ENCODE data around the gene MED13L.
"Not testable (repeated sequence)": the region's sequence is repeated elsewhere in the genome, so short reads cannot be mapped to it uniquely, and the experiment has no call there.

MED13L gene

GRCh38 chr12:116037941-116038837 lies 239.3 kb downstream of the MED13L start:
- no peak overlapping the region for H3K4me3 ChIP-seq (replicated peaks; ENCODE audit: low read depth, low read length)
- DNase-seq (ENCODE audit: extremely low read depth, low read depth) = peak; percentile 24
- TF ChIP-seq, protein P1, sequence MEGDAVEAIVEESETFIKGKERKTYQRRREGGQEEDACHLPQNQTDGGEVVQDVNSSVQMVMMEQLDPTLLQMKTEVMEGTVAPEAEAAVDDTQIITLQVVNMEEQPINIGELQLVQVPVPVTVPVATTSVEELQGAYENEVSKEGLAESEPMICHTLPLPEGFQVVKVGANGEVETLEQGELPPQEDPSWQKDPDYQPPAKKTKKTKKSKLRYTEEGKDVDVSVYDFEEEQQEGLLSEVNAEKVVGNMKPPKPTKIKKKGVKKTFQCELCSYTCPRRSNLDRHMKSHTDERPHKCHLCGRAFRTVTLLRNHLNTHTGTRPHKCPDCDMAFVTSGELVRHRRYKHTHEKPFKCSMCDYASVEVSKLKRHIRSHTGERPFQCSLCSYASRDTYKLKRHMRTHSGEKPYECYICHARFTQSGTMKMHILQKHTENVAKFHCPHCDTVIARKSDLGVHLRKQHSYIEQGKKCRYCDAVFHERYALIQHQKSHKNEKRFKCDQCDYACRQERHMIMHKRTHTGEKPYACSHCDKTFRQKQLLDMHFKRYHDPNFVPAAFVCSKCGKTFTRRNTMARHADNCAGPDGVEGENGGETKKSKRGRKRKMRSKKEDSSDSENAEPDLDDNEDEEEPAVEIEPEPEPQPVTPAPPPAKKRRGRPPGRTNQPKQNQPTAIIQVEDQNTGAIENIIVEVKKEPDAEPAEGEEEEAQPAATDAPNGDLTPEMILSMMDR (IDR thresholded peaks at IDR 0.05; ENCODE audit: low read depth, low read length, missing control alignments) = no peak

DNA sequence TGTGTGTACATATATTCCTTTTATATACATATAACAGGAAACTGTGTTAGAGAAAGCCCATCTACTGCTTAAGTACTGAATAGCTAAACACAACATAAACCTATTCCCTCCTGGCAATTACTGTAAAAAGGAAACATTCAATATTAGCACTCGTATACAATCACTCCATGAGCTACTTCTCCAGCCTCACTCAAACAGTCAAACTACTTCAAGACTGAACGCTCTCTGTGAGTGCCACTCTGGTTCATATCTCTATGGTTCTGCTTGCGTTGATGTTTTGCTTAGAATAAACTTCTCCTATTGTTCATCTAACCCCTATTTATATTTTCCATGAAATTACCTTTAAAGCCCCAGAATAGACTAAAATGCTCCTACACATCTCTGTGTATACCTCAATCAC lies 243.7 kb downstream of the MED13L start:
- no peak overlapping the region for H3K4me3 ChIP-seq (replicated peaks; ENCODE audit: low read depth, low read length)
- TF ChIP-seq, protein P1 (IDR thresholded peaks at IDR 0.05; ENCODE audit: low read depth, low read length, missing control alignments) = no peak
- DNase-seq (ENCODE audit: extremely low read depth, low read depth) = no peak

- DNase-seq (ENCODE audit: extremely low read depth, low read depth); H3K4me3 ChIP-seq (replicated peaks; ENCODE audit: low read depth, low read length): not testable (repeated sequence)
Observed at GRCh38 chr12:116031624-116032023, 245.9 kb downstream of the MED13L start.

GRCh38 chr12:116028619-116029018 lies 248.9 kb downstream of the MED13L start:
- H3K4me3 ChIP-seq (replicated peaks; ENCODE audit: low read depth, low read length) = no peak overlapping the region
- TF ChIP-seq, protein P1 (IDR thresholded peaks at IDR 0.05; ENCODE audit: low read depth, low read length, missing control alignments) = no peak
- no peak for DNase-seq (ENCODE audit: extremely low read depth, low read depth)

DNA sequence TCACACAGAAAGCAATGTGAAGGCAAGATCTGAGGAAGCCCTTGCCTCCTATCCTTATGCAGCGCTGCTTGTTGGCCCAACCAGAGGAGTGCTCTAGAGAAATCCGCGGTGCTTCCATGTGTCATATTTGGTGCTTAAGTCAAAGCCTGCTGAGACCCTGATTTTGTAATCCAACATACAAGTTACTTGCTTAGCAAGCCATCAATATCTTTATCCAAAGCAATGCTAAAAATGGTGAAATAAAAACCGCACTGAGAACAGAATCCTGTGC lies 250.0 kb downstream of the MED13L start:
- TF ChIP-seq, protein P1 (IDR thresholded peaks at IDR 0.05; ENCODE audit: low read depth, low read length, missing control alignments) = no peak
- no peak for DNase-seq (ENCODE audit: extremely low read depth, low read depth)
- no peak overlapping the region for H3K4me3 ChIP-seq (replicated peaks; ENCODE audit: low read depth, low read length)

DNA sequence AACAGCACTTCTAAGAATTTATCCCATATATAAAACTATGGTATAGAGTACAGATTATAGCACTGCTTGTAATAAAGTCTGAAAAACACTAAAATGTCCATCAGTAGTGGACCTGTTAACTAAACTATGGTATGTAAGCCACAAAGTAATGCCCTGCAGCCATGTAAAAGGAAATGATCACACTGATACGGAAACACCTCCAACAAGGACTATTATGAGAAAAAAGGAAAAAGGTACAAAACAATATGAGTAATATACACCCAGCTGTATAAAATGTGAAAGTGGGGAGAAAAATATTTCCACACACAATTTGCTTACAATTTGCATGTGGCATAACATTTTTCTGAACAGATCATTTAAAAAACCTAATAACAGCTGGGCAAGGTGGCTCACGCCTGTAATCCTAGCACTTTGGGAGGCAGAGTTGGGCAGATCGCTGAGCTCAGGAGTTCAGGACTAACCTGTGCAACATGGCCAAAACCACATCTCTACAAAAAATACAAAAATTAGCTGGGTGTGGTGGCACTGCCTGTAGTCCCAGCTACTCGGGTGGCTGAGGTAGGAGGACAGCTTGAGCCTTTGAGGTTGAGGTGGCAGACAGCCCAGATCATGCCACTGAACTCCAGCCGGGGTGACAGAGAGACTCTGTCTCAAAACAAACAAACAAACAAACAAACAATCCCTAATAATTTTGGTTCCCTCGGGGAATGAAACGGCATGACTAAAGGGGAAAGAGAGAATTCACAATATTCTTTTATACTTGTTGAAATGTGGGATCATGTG lies 250.5 kb downstream of the MED13L start:
- no peak for DNase-seq (ENCODE audit: extremely low read depth, low read depth)
- TF ChIP-seq, protein P1 (IDR thresholded peaks at IDR 0.05; ENCODE audit: low read depth, low read length, missing control alignments) = no peak
- no peak overlapping the region for H3K4me3 ChIP-seq (replicated peaks; ENCODE audit: low read depth, low read length)

GRCh38 chr12:116026346-116026745 lies 251.1 kb downstream of the MED13L start:
- TF ChIP-seq, protein P1 (IDR thresholded peaks at IDR 0.05; ENCODE audit: low read depth, low read length, missing control alignments) = no peak
- no peak overlapping the region for H3K4me3 ChIP-seq (replicated peaks; ENCODE audit: low read depth, low read length)
- no peak for DNase-seq (ENCODE audit: extremely low read depth, low read depth)
